Endodermal cell (in vitro differentiated cells): ENCODE results near the gene IL22. TPM values are rescaled to one million over a fixed set of nuclear protein-coding genes. Genes with fewer than 3 reads are reported as not detected.
A peak's percentile ranks its signal among the peaks of the same experiment; 100 is the strongest.

Experiments
- DNase-seq: peaks from one replicate; pipeline ENCODE4 v3.0.0-alpha.2; 2017
- H3K27ac ChIP-seq: 2 replicates; pipeline ENCODE4 v1.5.1; 2013; ENCODE audit warnings: mild to moderate bottlenecking, low read depth, low read length, moderate library complexity
- H3K27me3 ChIP-seq: 2 replicates; pipeline ENCODE4 v1.6.1; 2013; ENCODE audit warnings: mild to moderate bottlenecking, low read length, moderate library complexity; ENCODE audit not compliant: insufficient read depth, control insufficient read depth, poor library complexity, severe bottlenecking
- H3K36me3 ChIP-seq: 2 replicates; pipeline ENCODE4 v1.7.0; 2013; ENCODE audit warnings: mild to moderate bottlenecking, low read length, moderate library complexity; ENCODE audit not compliant: control insufficient read depth, insufficient read depth
- H3K4me1 ChIP-seq: one replicate; pipeline ENCODE4 v1.7.0; 2013; ENCODE audit warnings: low read length; ENCODE audit not compliant: control insufficient read depth, insufficient read depth
- H3K4me3 ChIP-seq: 2 replicates; pipeline ENCODE4 v1.5.1; 2013; ENCODE audit warnings: mild to moderate bottlenecking, low read length, moderate library complexity
- H3K9ac ChIP-seq: 2 replicates; pipeline ENCODE4 v1.6.1; 2013; ENCODE audit warnings: mild to moderate bottlenecking, low read length, moderate library complexity; ENCODE audit not compliant: poor library complexity, severe bottlenecking; ENCODE audit errors: extremely low read depth
- H3K9me3 ChIP-seq: 2 replicates; pipeline ENCODE4 v1.6.1; 2013; ENCODE audit warnings: mild to moderate bottlenecking, low read length, moderate library complexity; ENCODE audit not compliant: control insufficient read depth
- H3K27ac Mint-ChIP-seq: 2 replicates; pipeline ENCODE4 v1.8.0; 2020; ENCODE audit warnings: mixed read lengths
- H3K27me3 Mint-ChIP-seq: 2 replicates; pipeline ENCODE4 v1.8.0; 2021; ENCODE audit warnings: mild to moderate bottlenecking, mixed read lengths; ENCODE audit not compliant: insufficient read depth
- H3K36me3 Mint-ChIP-seq: 2 replicates; pipeline ENCODE4 v1.8.0; 2020; ENCODE audit warnings: low read depth, mixed read lengths
- H3K4me1 Mint-ChIP-seq: 2 replicates; pipeline ENCODE4 v1.8.0; 2020; ENCODE audit warnings: mixed read lengths
- H3K4me3 Mint-ChIP-seq: 2 replicates; pipeline ENCODE4 v1.8.0; 2020; ENCODE audit warnings: mild to moderate bottlenecking, moderate library complexity, mixed read lengths
- H3K9me3 Mint-ChIP-seq: 2 replicates; pipeline ENCODE4 v1.8.0; 2020; ENCODE audit warnings: mild to moderate bottlenecking, mixed read lengths
- WGBS, 2 experiments: methylation state at CpG; one replicate each; pipeline versions ENCODE4 v1.1.5 to v1.1.7; 2013; ENCODE audit warnings: missing lambda C conversion rate in 2 of 2, mixed read lengths in 1 of 2; ENCODE audit not compliant: insufficient coverage in 1 of 2, insufficient read length in 1 of 2; 5-methylcytosine and 5-hydroxymethylcytosine counted together
- total RNA-seq, 2 donors: library from RNA; stranded (reverse); fragmentation: NEBNext Ultra II Directional in 1 of 2; extraction: Animal tissue kit (Norgen Biotek cat#: 25700) in 1 of 2; gene quantifications; 2 replicates in 1 of 2; 3 replicates in 1 of 2; pipeline ENCODE4 v1.2.1, GENCODE V29; 2021
- TF ChIP-seq, protein P1 (sequence below): fragments of 200-600 bp; sonication (generic); conservative IDR thresholded peaks from 2 replicates; pipeline ENCODE4 v1.5.0; 2021; ENCODE audit warnings: antibody characterized with exemption, mild to moderate bottlenecking

The IL22 gene
- total RNA-seq, 2 donors from 2014 or later: not detected

DNA sequence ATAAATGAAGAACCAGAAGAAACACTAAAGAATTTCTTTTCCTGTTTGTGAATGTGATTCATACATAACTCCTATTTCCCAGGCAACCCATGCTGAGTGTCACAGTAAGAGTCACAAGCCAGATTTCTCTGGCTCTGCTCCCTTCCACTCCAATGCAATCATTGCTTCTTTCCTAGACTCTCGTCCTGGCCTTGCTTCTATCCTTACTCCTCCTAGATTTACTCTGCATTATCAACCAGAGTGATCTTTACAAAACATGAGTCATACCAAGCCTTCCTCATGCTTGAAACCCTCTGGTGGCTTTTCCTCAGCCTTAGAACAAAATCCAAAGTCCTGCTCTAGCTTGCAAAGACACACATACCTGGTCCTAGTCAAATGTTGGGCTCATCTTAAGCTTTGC is 13.3 kb downstream of the IL22 start:
- Histone ChIP-seq H3K9ac (no peak overlapping the region), H3K4me1 (no peaks in the 10 kb centered on the region), H3K9me3 (no peaks in the 10 kb centered on the region), H3K27me3 (no peaks in the 10 kb centered on the region), H3K27ac (no peak overlapping the region), H3K36me3 (no peaks in the 10 kb centered on the region), H3K4me3 (no peak overlapping the region)
- Mint-ChIP-seq H3K36me3 (no peaks in the 10 kb centered on the region), H3K27ac (no peak overlapping the region), H3K4me3 (no peak overlapping the region), H3K9me3 (no peaks in the 10 kb centered on the region), H3K27me3 (no peaks in the 10 kb centered on the region), H3K4me1 (peaks cover 16% of the 10 kb centered on the region)
- WGBS, 2 experiments: 75 to 100% methylated on average over 1 of the region's 1 CpG
- DNase-seq: no peak
- TF ChIP-seq, protein P1, sequence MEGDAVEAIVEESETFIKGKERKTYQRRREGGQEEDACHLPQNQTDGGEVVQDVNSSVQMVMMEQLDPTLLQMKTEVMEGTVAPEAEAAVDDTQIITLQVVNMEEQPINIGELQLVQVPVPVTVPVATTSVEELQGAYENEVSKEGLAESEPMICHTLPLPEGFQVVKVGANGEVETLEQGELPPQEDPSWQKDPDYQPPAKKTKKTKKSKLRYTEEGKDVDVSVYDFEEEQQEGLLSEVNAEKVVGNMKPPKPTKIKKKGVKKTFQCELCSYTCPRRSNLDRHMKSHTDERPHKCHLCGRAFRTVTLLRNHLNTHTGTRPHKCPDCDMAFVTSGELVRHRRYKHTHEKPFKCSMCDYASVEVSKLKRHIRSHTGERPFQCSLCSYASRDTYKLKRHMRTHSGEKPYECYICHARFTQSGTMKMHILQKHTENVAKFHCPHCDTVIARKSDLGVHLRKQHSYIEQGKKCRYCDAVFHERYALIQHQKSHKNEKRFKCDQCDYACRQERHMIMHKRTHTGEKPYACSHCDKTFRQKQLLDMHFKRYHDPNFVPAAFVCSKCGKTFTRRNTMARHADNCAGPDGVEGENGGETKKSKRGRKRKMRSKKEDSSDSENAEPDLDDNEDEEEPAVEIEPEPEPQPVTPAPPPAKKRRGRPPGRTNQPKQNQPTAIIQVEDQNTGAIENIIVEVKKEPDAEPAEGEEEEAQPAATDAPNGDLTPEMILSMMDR: no peak

- Mint-ChIP-seq H3K9me3 (no peaks in the 10 kb centered on the region), H3K27ac (no peak overlapping the region), H3K27me3 (no peaks in the 10 kb centered on the region), H3K36me3 (no peaks in the 10 kb centered on the region), H3K4me1 (peaks cover 13% of the 10 kb centered on the region), H3K4me3 (no peak overlapping the region)
- TF ChIP-seq, protein P1: no peak
- H3K4me3 ChIP-seq: no peak overlapping the region
- no peaks in the 10 kb centered on the region for H3K4me1 ChIP-seq
- WGBS, 2 experiments: 91% methylated on average over 5 to 6 of the region's 6 CpGs
- H3K36me3 ChIP-seq: no peaks in the 10 kb centered on the region
- DNase-seq: no peak
- H3K27ac ChIP-seq: no peak overlapping the region
- no peaks in the 10 kb centered on the region for H3K9me3 ChIP-seq
- no peaks in the 10 kb centered on the region for H3K27me3 ChIP-seq
- no peak overlapping the region for H3K9ac ChIP-seq
These were observed 14.0 kb downstream of the IL22 start for GRCh38 chr12:68239309-68239982.

DNA sequence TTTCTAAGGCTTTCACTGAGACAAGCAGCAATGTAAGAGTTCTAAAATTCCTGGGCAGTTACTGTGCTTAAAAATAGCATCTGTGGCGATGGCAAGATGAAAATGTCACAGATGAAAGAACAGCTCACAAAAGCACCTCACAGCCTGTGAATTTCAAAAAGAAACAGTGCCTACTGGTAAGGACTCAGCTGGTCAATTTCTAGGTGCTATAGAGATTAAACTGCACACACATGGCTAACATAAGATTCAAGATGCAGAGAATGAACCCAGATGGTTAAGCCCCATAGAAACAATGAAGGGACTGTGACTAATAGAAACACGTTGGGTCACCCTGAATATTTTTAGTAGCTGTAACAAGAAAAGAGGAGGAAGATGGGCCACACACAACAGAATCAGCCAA is 15.8 kb downstream of the IL22 start:
- H3K36me3 ChIP-seq: no peaks in the 10 kb centered on the region
- H3K9me3 Mint-ChIP-seq: no peaks in the 10 kb centered on the region
- TF ChIP-seq, protein P1: no peak
- peaks cover 27% of the 10 kb centered on the region for H3K4me1 Mint-ChIP-seq
- H3K27me3 ChIP-seq: no peaks in the 10 kb centered on the region
- H3K27ac ChIP-seq: peak overlapping the region; percentile 29
- H3K4me1 ChIP-seq: no peaks in the 10 kb centered on the region
- H3K36me3 Mint-ChIP-seq: no peaks in the 10 kb centered on the region
- no peak overlapping the region for H3K4me3 ChIP-seq
- no peak overlapping the region for H3K4me3 Mint-ChIP-seq
- H3K9me3 ChIP-seq: no peaks in the 10 kb centered on the region
- H3K27ac Mint-ChIP-seq: no peak overlapping the region
- DNase-seq: no peak
- 79 to 94% methylated on average over 2 of the region's 2 CpGs for WGBS, 2 experiments
- no peak overlapping the region for H3K9ac ChIP-seq
- no peaks in the 10 kb centered on the region for H3K27me3 Mint-ChIP-seq
